HL-60 (cell line): Measurements from ENCODE around the gene POLG.
A peak's percentile ranks its signal among the peaks of the same experiment; 100 is the strongest.

ENCODE experiments used
- DNase-seq, 2 experiments: peaks; one replicate each; pipeline ENCODE4 v3.0.0-alpha.2; 2010 to 2020; ENCODE audit warnings: low read depth in 1 of 2, low spot score in 1 of 2
- H3K27ac ChIP-seq: fragments of 250-450 bp; sonication (Bioruptor Pico); replicated peaks from 2 replicates; pipeline ENCODE4 v1.5.1; 2020; ENCODE audit warnings: mild to moderate bottlenecking, moderate library complexity
- H3K27me3 ChIP-seq: fragments of 250-450 bp; sonication (Bioruptor Pico); 2 replicates; pipeline ENCODE4 v1.5.1; 2021; ENCODE audit warnings: mild to moderate bottlenecking, moderate library complexity; ENCODE audit not compliant: insufficient read depth, poor library complexity, severe bottlenecking
- H3K4me3 ChIP-seq: replicated peaks from 2 replicates; pipeline ENCODE4 v1.5.1; 2011; ENCODE audit warnings: mild to moderate bottlenecking, control low read depth, low read length; ENCODE audit not compliant: insufficient read depth
- GABPA ChIP-seq: IDR thresholded peaks from 2 replicates; pipeline ENCODE4 v1.6.1; 2012; ENCODE audit warnings: low read depth
- POLR2AphosphoS5 ChIP-seq: IDR thresholded peaks from 2 replicates; pipeline ENCODE4 v1.6.1; 2012; ENCODE audit warnings: low read depth
- SPI1 ChIP-seq: IDR thresholded peaks from 2 replicates; pipeline ENCODE4 v1.6.1; 2012; ENCODE audit warnings: low read depth, mild to moderate bottlenecking, borderline replicate concordance
- TF ChIP-seq, protein P1 (sequence below): IDR thresholded peaks from 2 replicates; pipeline ENCODE4 v1.6.1; 2012; ENCODE audit warnings: low read depth; ENCODE audit not compliant: insufficient replicate concordance
- TF ChIP-seq, protein P2 (sequence below): IDR thresholded peaks from one replicate; pipeline ENCODE4 v1.5.1; 2011; ENCODE audit warnings: low read length, control low read depth, inconsistent platforms; ENCODE audit not compliant: insufficient read depth

The POLG gene

DNA sequence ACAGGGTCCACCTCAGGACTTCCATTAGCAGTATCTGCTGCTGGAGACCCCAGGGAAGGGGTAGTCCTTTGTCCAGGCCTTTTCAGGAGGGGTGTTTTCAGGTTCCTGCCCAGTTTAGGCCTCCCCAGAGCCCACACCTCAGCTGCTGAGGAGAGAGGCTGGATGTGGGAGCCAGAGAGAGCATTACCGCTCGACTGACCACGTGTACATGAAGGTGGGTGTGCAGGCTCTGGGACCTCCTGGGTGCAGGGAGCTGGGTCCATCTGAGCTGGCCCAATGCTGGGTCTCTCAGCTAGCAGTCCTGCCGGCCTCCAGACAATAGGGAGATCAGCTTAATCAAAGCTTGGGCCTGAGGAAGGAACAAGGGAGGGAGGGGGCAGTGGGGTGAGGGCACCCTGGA lies 29.1 kb upstream of the POLG start:
- Histone ChIP-seq H3K27ac (no peak overlapping the region), H3K27me3 (peaks cover 62% of the 10 kb centered on the region), H3K4me3 (no peak overlapping the region)
- TF ChIP-seq POLR2AphosphoS5 (no peak), SPI1 (no peak), GABPA (no peak)
- TF ChIP-seq, protein P1, sequence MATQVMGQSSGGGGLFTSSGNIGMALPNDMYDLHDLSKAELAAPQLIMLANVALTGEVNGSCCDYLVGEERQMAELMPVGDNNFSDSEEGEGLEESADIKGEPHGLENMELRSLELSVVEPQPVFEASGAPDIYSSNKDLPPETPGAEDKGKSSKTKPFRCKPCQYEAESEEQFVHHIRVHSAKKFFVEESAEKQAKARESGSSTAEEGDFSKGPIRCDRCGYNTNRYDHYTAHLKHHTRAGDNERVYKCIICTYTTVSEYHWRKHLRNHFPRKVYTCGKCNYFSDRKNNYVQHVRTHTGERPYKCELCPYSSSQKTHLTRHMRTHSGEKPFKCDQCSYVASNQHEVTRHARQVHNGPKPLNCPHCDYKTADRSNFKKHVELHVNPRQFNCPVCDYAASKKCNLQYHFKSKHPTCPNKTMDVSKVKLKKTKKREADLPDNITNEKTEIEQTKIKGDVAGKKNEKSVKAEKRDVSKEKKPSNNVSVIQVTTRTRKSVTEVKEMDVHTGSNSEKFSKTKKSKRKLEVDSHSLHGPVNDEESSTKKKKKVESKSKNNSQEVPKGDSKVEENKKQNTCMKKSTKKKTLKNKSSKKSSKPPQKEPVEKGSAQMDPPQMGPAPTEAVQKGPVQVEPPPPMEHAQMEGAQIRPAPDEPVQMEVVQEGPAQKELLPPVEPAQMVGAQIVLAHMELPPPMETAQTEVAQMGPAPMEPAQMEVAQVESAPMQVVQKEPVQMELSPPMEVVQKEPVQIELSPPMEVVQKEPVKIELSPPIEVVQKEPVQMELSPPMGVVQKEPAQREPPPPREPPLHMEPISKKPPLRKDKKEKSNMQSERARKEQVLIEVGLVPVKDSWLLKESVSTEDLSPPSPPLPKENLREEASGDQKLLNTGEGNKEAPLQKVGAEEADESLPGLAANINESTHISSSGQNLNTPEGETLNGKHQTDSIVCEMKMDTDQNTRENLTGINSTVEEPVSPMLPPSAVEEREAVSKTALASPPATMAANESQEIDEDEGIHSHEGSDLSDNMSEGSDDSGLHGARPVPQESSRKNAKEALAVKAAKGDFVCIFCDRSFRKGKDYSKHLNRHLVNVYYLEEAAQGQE: no peak
- TF ChIP-seq, protein P2, sequence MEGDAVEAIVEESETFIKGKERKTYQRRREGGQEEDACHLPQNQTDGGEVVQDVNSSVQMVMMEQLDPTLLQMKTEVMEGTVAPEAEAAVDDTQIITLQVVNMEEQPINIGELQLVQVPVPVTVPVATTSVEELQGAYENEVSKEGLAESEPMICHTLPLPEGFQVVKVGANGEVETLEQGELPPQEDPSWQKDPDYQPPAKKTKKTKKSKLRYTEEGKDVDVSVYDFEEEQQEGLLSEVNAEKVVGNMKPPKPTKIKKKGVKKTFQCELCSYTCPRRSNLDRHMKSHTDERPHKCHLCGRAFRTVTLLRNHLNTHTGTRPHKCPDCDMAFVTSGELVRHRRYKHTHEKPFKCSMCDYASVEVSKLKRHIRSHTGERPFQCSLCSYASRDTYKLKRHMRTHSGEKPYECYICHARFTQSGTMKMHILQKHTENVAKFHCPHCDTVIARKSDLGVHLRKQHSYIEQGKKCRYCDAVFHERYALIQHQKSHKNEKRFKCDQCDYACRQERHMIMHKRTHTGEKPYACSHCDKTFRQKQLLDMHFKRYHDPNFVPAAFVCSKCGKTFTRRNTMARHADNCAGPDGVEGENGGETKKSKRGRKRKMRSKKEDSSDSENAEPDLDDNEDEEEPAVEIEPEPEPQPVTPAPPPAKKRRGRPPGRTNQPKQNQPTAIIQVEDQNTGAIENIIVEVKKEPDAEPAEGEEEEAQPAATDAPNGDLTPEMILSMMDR: no peak
- no peak for DNase-seq

DNA sequence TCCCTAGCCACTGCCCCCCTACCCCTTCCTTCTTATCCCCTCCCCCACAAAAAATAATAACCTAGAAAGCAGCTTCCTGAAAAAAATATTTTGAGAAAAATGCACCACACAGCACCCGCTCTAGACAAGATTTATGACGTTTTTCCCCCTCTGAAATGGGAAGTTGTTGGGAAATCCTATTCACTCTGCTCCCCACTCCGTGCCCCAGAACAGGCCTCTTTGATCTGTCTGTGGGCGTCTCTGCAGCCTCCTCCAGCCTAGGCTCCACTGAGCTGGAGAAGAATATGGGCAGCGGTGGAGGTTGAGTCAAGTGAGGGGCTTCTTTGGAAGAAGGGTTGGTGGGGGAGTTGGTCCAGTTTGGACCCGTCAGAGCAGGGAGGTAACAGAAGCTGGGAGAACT lies 28.5 kb upstream of the POLG start:
- no peak for TF ChIP-seq SPI1
- no peak for TF ChIP-seq GABPA
- TF ChIP-seq, protein P1: peak; percentile 38
- 0 out of 2 replicates have a peak, but pooled peaks have one; percentile 22 for TF ChIP-seq POLR2AphosphoS5
- Histone ChIP-seq H3K27me3 (peaks cover 59% of the 10 kb centered on the region), H3K27ac (no peak overlapping the region), H3K4me3 (no peak overlapping the region)
- peak in 1 of 2 experiments; percentile 67 for DNase-seq

DNA sequence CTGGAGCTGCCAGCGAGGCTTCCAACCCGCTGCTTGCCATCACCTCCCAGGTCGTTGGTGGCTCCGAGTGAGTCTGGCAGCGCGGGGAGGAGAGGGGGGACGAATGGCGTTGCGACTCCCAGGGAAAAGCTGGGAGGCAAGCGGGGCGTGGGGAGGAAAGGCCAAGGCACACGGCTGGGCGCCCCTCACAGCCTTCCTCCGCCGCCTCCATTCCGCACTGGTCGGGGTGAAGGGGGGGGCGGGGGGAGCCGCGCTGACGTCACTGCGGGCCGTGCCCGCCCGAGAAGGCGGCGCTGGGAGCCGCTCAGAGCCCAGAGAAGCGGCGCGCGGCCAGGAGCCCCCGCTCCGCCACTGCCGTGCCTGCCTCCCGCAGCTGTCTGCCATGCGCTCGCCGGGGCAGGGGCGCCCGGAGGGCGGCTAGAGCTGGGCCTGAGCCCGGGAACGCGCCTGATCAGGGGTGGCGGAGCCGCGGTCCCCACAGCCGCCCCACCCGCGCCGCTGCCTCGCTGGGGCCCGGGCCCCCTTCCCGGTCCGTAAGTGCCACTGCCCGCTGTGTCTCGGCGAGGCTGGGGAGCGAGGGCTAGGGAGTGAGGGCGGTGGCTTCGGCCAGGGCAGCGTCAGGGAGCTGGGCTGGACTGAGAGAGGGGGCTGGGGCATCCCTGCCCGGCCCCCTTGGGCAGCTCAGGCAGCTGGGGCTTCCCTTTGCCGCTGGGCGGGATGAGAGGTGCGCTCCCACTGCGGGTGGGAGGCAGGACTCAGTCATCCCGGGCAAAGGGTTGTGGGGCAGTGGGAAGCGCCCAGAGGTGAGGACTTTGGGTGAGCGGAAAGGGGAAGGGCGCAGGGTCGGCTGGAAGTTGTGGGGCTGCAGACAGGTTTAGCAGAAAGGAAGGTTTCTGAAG lies 27.8 kb upstream of the POLG start:
- H3K27ac ChIP-seq: no peak overlapping the region
- TF ChIP-seq, protein P1: peak; percentile 14
- TF ChIP-seq, protein P2: no peak
- no peak for DNase-seq
- no peak overlapping the region for H3K4me3 ChIP-seq
- H3K27me3 ChIP-seq: peaks cover 59% of the 10 kb centered on the region
